ENCODE data around the gene NFIX.

GRCh38 chr19:12983091-12983490, 12.2 kb upstream of the NFIX start:
- TF ChIP-seq CTCF (conservative IDR thresholded peaks at IDR 0.05 in 1 of 2, IDR thresholded peaks at IDR 0.05 in 1 of 2; ENCODE audit: extremely low read depth in 1 of 2, insufficient read depth in 1 of 2, low read depth in 1 of 2, low read length in 2 of 2) = no peak
- TF ChIP-seq EZH2 (IDR thresholded peaks at IDR 0.05; ENCODE audit: borderline replicate concordance, low read length) = no peak
